Calu3 (cell line): ENCODE results near the gene PDK2. TPM values are rescaled to one million over a fixed set of nuclear protein-coding genes. Genes with fewer than 3 reads are reported as not detected.
A peak's percentile ranks its signal among the peaks of the same experiment; 100 is the strongest.

ENCODE experiments used
- BruUV-seq: library from RNA; stranded (reverse); fragments of 400-500 nt; replicated peaks from 2 replicates; lab custom pipeline; 2021; lab: Mats Ljungman, UMichigan
- CTCF ChIA-PET: fragments of 300-600 bp; sonication (Branson Sonifier 250); formaldehyde crosslinking; loops from one replicate; lab custom pipeline; 2022; ENCODE audit warnings: antibody characterized with exemption; lab: Charles Lee
- DNase-seq: peaks from one replicate; pipeline ENCODE4 v3.0.0; 2022
- H3K27ac Mint-ChIP-seq: one replicate; pipeline ENCODE4 v1.8.0; 2022; ENCODE audit warnings: mixed read lengths; ENCODE audit not compliant: unreplicated experiment
- H3K27me3 Mint-ChIP-seq: one replicate; pipeline ENCODE4 v1.8.0; 2022; ENCODE audit warnings: mixed read lengths; ENCODE audit not compliant: unreplicated experiment
- H3K36me3 Mint-ChIP-seq: one replicate; pipeline ENCODE4 v1.8.0; 2022; ENCODE audit warnings: mild to moderate bottlenecking, moderate library complexity, mixed read lengths; ENCODE audit not compliant: insufficient read depth, unreplicated experiment
- H3K4me1 Mint-ChIP-seq: one replicate; pipeline ENCODE4 v1.8.0; 2022; ENCODE audit warnings: mild to moderate bottlenecking, low read depth, mixed read lengths; ENCODE audit not compliant: unreplicated experiment
- H3K4me3 Mint-ChIP-seq: one replicate; pipeline ENCODE4 v1.8.0; 2022; ENCODE audit warnings: mild to moderate bottlenecking, low read depth, moderate library complexity, mixed read lengths; ENCODE audit not compliant: unreplicated experiment
- H3K9me3 Mint-ChIP-seq: one replicate; pipeline ENCODE4 v1.8.0; 2022; ENCODE audit warnings: low read depth, mixed read lengths; ENCODE audit not compliant: unreplicated experiment
- intact Hi-C: fragments of 100-400 bp; cut with micrococcal nuclease; formaldehyde crosslinking; loops from one replicate; pipeline ENCODE4 v1.10.0; 2022; ENCODE audit not compliant: unreplicated experiment
- total RNA-seq: library from RNA; stranded (reverse); gene quantifications from 2 replicates; pipeline ENCODE4 v1.2.3, GENCODE V29; 2022
- TF ChIP-seq, protein P1 (sequence below): fragments of 200-600 bp; IDR thresholded peaks from one replicate; pipeline ENCODE4 v1.8.0; 2022; ENCODE audit warnings: antibody characterized with exemption; ENCODE audit not compliant: unreplicated experiment

Gene PDK2
- total RNA-seq, 1 experiment from 2014 or later, result 29.5 TPM

GRCh38 chr17:50080096-50080480 is 15.1 kb upstream of the PDK2 start:
- BruUV-seq, result no TSS peak

DNA sequence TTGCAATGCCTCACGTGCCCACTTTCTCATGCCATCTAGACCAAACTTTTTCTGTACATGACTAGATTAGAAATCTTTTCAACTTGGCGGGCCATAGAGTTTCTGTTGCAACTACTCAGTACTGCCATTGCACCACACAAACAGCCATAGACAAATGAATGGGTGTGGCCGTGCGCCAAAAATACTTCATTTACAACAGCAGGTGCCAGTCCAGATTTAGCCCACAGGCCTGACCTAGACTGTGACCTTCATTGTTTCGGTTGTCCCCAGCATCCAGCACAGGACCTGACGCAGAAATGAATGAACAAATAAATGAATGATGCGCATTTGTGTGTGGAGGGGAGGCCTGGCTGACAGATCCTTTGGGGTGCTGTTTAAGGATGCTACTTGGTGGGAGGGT is 14.3 kb upstream of the PDK2 start:
- Mint-ChIP-seq H3K36me3 (peaks cover 94% of the 10 kb centered on the region), H3K27me3 (no peaks in the 10 kb centered on the region), H3K4me1 (peaks cover 31% of the 10 kb centered on the region), H3K27ac (peak overlapping the region; percentile 20), H3K4me3 (no peak overlapping the region), H3K9me3 (no peaks in the 10 kb centered on the region)
- DNase-seq, result no peak
- TF ChIP-seq, protein P1, sequence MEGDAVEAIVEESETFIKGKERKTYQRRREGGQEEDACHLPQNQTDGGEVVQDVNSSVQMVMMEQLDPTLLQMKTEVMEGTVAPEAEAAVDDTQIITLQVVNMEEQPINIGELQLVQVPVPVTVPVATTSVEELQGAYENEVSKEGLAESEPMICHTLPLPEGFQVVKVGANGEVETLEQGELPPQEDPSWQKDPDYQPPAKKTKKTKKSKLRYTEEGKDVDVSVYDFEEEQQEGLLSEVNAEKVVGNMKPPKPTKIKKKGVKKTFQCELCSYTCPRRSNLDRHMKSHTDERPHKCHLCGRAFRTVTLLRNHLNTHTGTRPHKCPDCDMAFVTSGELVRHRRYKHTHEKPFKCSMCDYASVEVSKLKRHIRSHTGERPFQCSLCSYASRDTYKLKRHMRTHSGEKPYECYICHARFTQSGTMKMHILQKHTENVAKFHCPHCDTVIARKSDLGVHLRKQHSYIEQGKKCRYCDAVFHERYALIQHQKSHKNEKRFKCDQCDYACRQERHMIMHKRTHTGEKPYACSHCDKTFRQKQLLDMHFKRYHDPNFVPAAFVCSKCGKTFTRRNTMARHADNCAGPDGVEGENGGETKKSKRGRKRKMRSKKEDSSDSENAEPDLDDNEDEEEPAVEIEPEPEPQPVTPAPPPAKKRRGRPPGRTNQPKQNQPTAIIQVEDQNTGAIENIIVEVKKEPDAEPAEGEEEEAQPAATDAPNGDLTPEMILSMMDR, result no peak
- CTCF ChIA-PET, result interaction anchor here (0.5 to 1.7 kb wide), 5 partner anchors 14 to 203 kb away, joined by 3 to 9 read pairs (median 3); no protein-coding TSS in a partner anchor
- no TSS peak for BruUV-seq
- intact Hi-C loops, result loop anchor here (10.0 kb wide), 1 partner anchor 196 kb away; no protein-coding TSS in a partner anchor

More at GRCh38 chr17:50080096-50080480, 15.1 kb upstream of the PDK2 start:
- TF ChIP-seq, protein P1, result no peak
- Mint-ChIP-seq H3K9me3 (no peaks in the 10 kb centered on the region), H3K4me1 (peaks cover 31% of the 10 kb centered on the region), H3K27ac (peak overlapping the region; percentile 20), H3K27me3 (no peaks in the 10 kb centered on the region), H3K4me3 (no peak overlapping the region), H3K36me3 (peaks cover 98% of the 10 kb centered on the region)
- intact Hi-C loops, result loop anchor here (10.0 kb wide), 1 partner anchor 195 kb away; no protein-coding TSS in a partner anchor
- CTCF ChIA-PET, result interaction anchor here (0.7 to 1.7 kb wide), 12 partner anchors 10 to 82 kb away, joined by 3 to 31 read pairs (median 5); partner anchors contain the start of genes ITGA3 and PDK2
- DNase-seq, result no peak

- Mint-ChIP-seq H3K27ac (peak overlapping the region; percentile 36), H3K4me3 (no peak overlapping the region), H3K4me1 (peaks cover 31% of the 10 kb centered on the region), H3K9me3 (no peaks in the 10 kb centered on the region), H3K36me3 (peaks cover 91% of the 10 kb centered on the region), H3K27me3 (no peaks in the 10 kb centered on the region)
- TF ChIP-seq, protein P1, result no peak
- CTCF ChIA-PET, result interaction anchor here (0.9 to 1.1 kb wide), 2 partner anchors 15 to 55 kb away, joined by 3 read pairs; no protein-coding TSS in a partner anchor
- no TSS peak for BruUV-seq
- no peak for DNase-seq
- intact Hi-C loops, result loop anchor here (10.0 kb wide), 1 partner anchor 197 kb away; no protein-coding TSS in a partner anchor
Measured at GRCh38 chr17:50081757-50082156, 13.4 kb upstream of the PDK2 start.

GRCh38 chr17:50087246-50087911 is 7.8 kb upstream of the PDK2 start:
- intact Hi-C loops, result loop anchor here (1.0 to 10.0 kb wide), 2 partner anchors 60 to 203 kb away; no protein-coding TSS in a partner anchor
- peaks cover 93% of the 10 kb centered on the region for H3K36me3 Mint-ChIP-seq
- H3K9me3 Mint-ChIP-seq, result no peaks in the 10 kb centered on the region
- CTCF ChIA-PET, result interaction anchor here (0.7 to 1.7 kb wide), 9 partner anchors 10 to 148 kb away, joined by 3 to 35 read pairs (median 3); no protein-coding TSS in a partner anchor
- no TSS peak for BruUV-seq
- peak overlapping the region; percentile 65 for H3K27ac Mint-ChIP-seq
- no peaks in the 10 kb centered on the region for H3K27me3 Mint-ChIP-seq
- H3K4me1 Mint-ChIP-seq, result no peaks in the 10 kb centered on the region
- peak; percentile 91 for DNase-seq
- TF ChIP-seq, protein P1, result peak; percentile 98
- H3K4me3 Mint-ChIP-seq, result no peak overlapping the region
